GM19328 (cell line): ENCODE results near the gene PCGF1.

Experiments
- ATAC-seq: cut with Tn5 transposase; IDR thresholded peaks from one replicate; pipeline ENCODE4 v1.9.1; 2021; ENCODE audit warnings: mild to moderate bottlenecking, moderate library complexity; ENCODE audit not compliant: unreplicated experiment

The PCGF1 gene

GRCh38 chr2:74507145-74507925, at the start of gene PCGF1:
Gene PCGF1 (minus strand): TSS chr2:74507695. CDS start chr2:74507668, 27 bp downstream.
- ATAC-seq = peak; percentile 80

GRCh38 chr2:74556831-74557370, 49.4 kb upstream of the PCGF1 start:
- no peak for ATAC-seq

GRCh38 chr2:74556159-74556558, 48.7 kb upstream of the PCGF1 start:
- no peak for ATAC-seq

- ATAC-seq = no peak
Observed at GRCh38 chr2:74555610-74556103, 48.2 kb upstream of the PCGF1 start.

GRCh38 chr2:74554820-74555531, 47.5 kb upstream of the PCGF1 start:
- peak; percentile 35 for ATAC-seq

- peak; percentile 56 for ATAC-seq
Observed at GRCh38 chr2:74553892-74554819, 46.7 kb upstream of the PCGF1 start, which contains the start of the genes DOK1 and LOXL3. Gene DOK1 (plus strand): TSS chr2:74554720. CDS start chr2:74554755, 35 bp downstream. Gene LOXL3 (minus strand): TSS chr2:74553942. CDS start chr2:74552634, 1,308 bp downstream.

GRCh38 chr2:74552914-74553811, 45.7 kb upstream of the PCGF1 start:
- ATAC-seq = no peak

GRCh38 chr2:74551942-74552913, 44.7 kb upstream of the PCGF1 start:
- no peak for ATAC-seq

GRCh38 chr2:74551530-74551929, 44.0 kb upstream of the PCGF1 start:
- ATAC-seq = no peak

GRCh38 chr2:74550231-74550630, 42.7 kb upstream of the PCGF1 start:
- no peak for ATAC-seq

GRCh38 chr2:74548900-74549826, 41.7 kb upstream of the PCGF1 start:
- ATAC-seq = no peak

GRCh38 chr2:74548285-74548899, 40.9 kb upstream of the PCGF1 start:
- no peak for ATAC-seq

- no peak for ATAC-seq
Observed at GRCh38 chr2:74546004-74546403, 38.5 kb upstream of the PCGF1 start.

- ATAC-seq = no peak
Observed at GRCh38 chr2:74544634-74545033, 37.1 kb upstream of the PCGF1 start.

- no peak for ATAC-seq
Observed at GRCh38 chr2:74542978-74543377, 35.5 kb upstream of the PCGF1 start.

- no peak for ATAC-seq
Observed at GRCh38 chr2:74540291-74540690, 32.8 kb upstream of the PCGF1 start.

- no peak for ATAC-seq
Observed at GRCh38 chr2:74538881-74539339, 31.4 kb upstream of the PCGF1 start.
